Thoracic aorta (tissue), 2 donors: ENCODE data around the gene DPEP2. TPM values are rescaled to one million over a fixed set of nuclear protein-coding genes. Genes with fewer than 3 reads are reported as not detected.

Experiments used
- ATAC-seq: fragments of 150-250 bp; one replicate; pipeline ENCODE4 v1.8.0; 2017; ENCODE audit warnings: low read depth; ENCODE audit not compliant: insufficient number of reproducible peaks, low FRiP score
- DNase-seq: peaks from one replicate; pipeline ENCODE4 v3.0.0-alpha.2; 2020; ENCODE audit warnings: low spot score
- H3K27ac ChIP-seq, 2 donors: fragments of 200-600 bp; sonication (generic); 1 replicate in 1 of 2; 2 replicates in 1 of 2; pipeline ENCODE4 v1.5.1; 2016; ENCODE audit warnings: mild to moderate bottlenecking in 2 of 2, moderate library complexity in 2 of 2
- H3K27me3 ChIP-seq: fragments of 200-600 bp; sonication (generic); replicated peaks from 2 replicates; pipeline ENCODE4 v1.6.0; 2016; ENCODE audit warnings: mild to moderate bottlenecking; ENCODE audit not compliant: insufficient read depth
- H3K36me3 ChIP-seq: fragments of 200-600 bp; sonication (generic); one replicate; pipeline ENCODE4 v1.5.1; 2016
- H3K4me1 ChIP-seq, 2 donors: fragments of 200-600 bp; sonication (generic); 1 replicate in 1 of 2; 2 replicates in 1 of 2; pipeline versions ENCODE4 v1.5.1 to v1.6.0; 2016; ENCODE audit warnings: low read depth in 2 of 2, mild to moderate bottlenecking in 1 of 2; ENCODE audit not compliant: control insufficient read depth in 1 of 2
- H3K4me3 ChIP-seq: fragments of 200-600 bp; sonication (generic); 2 replicates; pipeline ENCODE4 v1.5.1; 2016; ENCODE audit warnings: mild to moderate bottlenecking
- H3K9me3 ChIP-seq: fragments of 200-600 bp; sonication (generic); 2 replicates; pipeline ENCODE4 v1.5.1; 2016
- CTCF ChIP-seq: fragments of 200-600 bp; sonication (generic); IDR thresholded peaks from one replicate; pipeline ENCODE4 v1.5.1; 2019; ENCODE audit warnings: antibody characterized with exemption
- total RNA-seq, 2 donors: library from RNA; depleted of rRNA; stranded (reverse); fragments of >200 nt; gene quantifications; one replicate each; pipeline versions ENCODE4 v1.1.0 to v1.2.3, GENCODE V29; 2016

Gene DPEP2
- total RNA-seq, 2 donors from 2014 or later = 0.81 to 6.1 TPM

DNA sequence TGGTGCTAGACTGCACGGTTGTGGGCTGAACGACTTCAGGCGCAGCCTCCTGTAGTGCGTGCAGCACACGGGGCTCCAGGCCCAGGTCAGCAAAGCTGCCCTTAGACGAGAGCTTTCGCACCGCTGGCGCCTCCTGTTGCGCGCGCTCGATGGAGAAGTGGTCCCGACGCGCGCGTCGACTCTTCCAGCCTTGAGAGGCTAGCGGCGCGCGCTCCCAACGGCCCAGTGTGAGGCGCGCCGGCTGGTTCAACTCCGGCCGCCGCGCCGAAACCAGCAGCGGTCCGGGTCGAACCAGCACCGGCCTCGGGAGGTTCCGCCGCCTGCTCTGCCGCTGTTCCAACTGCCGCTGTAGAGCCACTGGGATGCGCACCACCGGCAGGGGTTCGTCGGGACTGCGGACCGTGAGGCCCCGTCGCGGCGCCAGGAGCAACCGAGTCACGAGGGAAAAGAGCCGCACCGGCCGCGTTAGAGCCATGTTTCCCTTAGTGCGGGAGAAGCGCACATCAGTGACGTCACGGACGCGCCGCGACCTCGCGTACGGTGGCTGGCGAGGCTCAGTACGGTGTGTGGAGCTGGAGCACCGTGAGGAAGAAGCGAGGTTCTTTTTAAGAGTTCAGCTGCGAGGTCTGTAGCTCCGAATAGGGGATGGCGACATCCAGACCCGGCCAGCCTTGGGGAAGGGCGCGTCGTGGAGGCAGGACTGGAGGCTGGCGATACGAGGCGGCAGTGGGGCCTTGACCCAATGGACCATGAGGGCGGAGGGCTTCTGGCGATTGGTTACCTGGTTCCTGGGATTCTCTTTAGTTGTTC lies 23.6 kb upstream of the DPEP2 start, which contains the start of the genes DDX28 and DUS2:
DDX28 (minus strand) TSS at position 505 of the 810 bp plus-strand sequence; CDS start at position 475, 30 bp downstream.
DUS2 (plus strand) TSS at position 557 of the 810 bp plus-strand sequence. CDS start 14,740 bp downstream, outside the sequence.
- Histone ChIP-seq H3K9me3 (no peaks in the 10 kb centered on the region), H3K36me3 (peaks cover 5% of the 10 kb centered on the region), H3K4me1 (peaks cover 20 to 28% of the 10 kb centered on the region in 2 donors), H3K27ac (peak within 1 kb of the TSS; percentile 70 to 84), H3K4me3 (peak within 1 kb of the TSS; percentile 88), H3K27me3 (no peaks in the 10 kb centered on the region)
- peak; percentile 79 for DNase-seq
- ATAC-seq = peak; percentile 83
- TF ChIP-seq CTCF = no peak

DNA sequence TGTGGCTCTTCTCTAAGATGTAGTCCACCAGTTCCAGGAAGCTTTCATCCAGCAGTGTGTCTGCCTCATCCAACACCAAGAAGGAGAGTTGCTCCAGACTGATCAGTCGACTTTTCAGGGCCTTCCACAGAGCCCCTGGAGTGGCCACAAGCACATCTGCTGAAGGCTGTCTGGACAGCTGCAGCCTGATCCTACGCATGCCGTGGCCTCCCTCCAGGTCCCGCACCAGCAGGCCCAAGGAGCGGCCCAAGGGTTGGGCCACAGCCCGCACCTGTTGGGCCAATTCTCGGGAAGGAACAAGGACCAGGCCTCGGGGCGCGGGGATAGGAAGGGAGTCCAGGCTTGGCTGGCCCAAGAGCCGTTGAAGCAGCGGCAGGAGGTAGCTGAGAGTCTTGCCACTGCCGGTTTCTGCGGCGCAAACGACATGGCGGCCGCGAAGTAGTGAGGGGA lies 23.0 kb upstream of the DPEP2 start:
- Histone ChIP-seq H3K4me1 (peaks cover 20 to 28% of the 10 kb centered on the region in 2 donors), H3K36me3 (no peaks in the 10 kb centered on the region), H3K4me3 (peak overlapping the region; percentile 88), H3K9me3 (no peaks in the 10 kb centered on the region), H3K27ac (peak overlapping the region; percentile 70 to 84), H3K27me3 (no peaks in the 10 kb centered on the region)
- DNase-seq = no peak
- TF ChIP-seq CTCF = no peak
- no peak for ATAC-seq

GRCh38 chr16:68021490-68021889 lies 22.2 kb upstream of the DPEP2 start:
- no peak for TF ChIP-seq CTCF
- no peaks in the 10 kb centered on the region for H3K9me3 ChIP-seq
- DNase-seq (no peak), ATAC-seq (no peak)
- H3K27ac ChIP-seq = no peak overlapping the region
- H3K4me3 ChIP-seq = peak overlapping the region; percentile 88
- peaks cover 20 to 28% of the 10 kb centered on the region in 2 donors for H3K4me1 ChIP-seq
- H3K27me3 ChIP-seq = no peaks in the 10 kb centered on the region
- H3K36me3 ChIP-seq = no peaks in the 10 kb centered on the region

- TF ChIP-seq CTCF = no peak
- Histone ChIP-seq H3K4me1 (peaks cover 20 to 27% of the 10 kb centered on the region in 2 donors), H3K27ac (no peak overlapping the region), H3K4me3 (no peak overlapping the region), H3K27me3 (no peaks in the 10 kb centered on the region), H3K9me3 (no peaks in the 10 kb centered on the region), H3K36me3 (no peaks in the 10 kb centered on the region)
- no peak for DNase-seq
- ATAC-seq = no peak
Observed at GRCh38 chr16:68019167-68019680, 19.9 kb upstream of the DPEP2 start.

DNA sequence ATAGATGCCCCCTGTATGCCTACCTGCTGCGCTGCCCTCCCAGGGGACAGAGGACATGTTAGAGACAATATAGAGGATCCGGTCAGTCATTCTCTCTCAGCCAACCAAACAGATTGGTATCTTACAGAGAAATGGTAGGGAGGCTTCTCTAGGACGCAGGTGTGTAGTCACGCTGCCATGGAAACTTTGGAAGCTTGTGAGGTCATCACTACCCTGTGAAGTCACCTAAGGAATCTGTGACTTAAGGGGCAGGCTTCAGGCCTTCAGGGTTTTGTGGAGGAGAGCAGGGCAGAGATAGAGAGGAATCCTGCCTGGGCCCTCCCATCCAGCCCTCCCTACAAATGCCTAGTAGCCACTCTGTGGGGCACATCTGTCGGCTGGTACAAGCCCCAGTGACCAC lies 16.4 kb upstream of the DPEP2 start, which contains the start of gene DPEP2NB:
DPEP2NB (minus strand) TSS at position 231 of the 400 bp plus-strand sequence; CDS start at position 90, 141 bp downstream.
- DNase-seq = no peak
- no peaks in the 10 kb centered on the region for H3K36me3 ChIP-seq
- no peak within 1 kb of the TSS for H3K4me3 ChIP-seq
- ATAC-seq = no peak
- no peak for TF ChIP-seq CTCF
- H3K27ac ChIP-seq = no peak within 1 kb of the TSS
- H3K9me3 ChIP-seq = no peaks in the 10 kb centered on the region
- no peaks in the 10 kb centered on the region for H3K4me1 ChIP-seq
- no peaks in the 10 kb centered on the region for H3K27me3 ChIP-seq
